ENCODE data around the gene COX7B. TPM values are rescaled to one million over a fixed set of nuclear protein-coding genes. Genes with fewer than 3 reads are reported as not detected.

The COX7B gene
- total RNA-seq, 2 experiments from 2014 or later = 302 to 324 TPM

- H3K4me1 Mint-ChIP-seq (ENCODE audit: low read depth) = peaks cover 9% of the 10 kb centered on the region
- TF ChIP-seq CTCF (IDR thresholded peaks at IDR 0.05) = no peak
- no peak overlapping the region for H3K27ac Mint-ChIP-seq
- ChIA-PET POLR2A (no interaction called here), CTCF (no interaction called here)
- no peaks in the 10 kb centered on the region for H3K27me3 Mint-ChIP-seq
- ATAC-seq = no peak
- H3K4me3 Mint-ChIP-seq = no peak overlapping the region
- peaks cover 1% of the 10 kb centered on the region for H3K9me3 Mint-ChIP-seq
- intact Hi-C loops (cut with micrococcal nuclease) = no loop called here
- no peak for DNase-seq
- H3K36me3 Mint-ChIP-seq (ENCODE audit: low read depth) = peaks cover 2% of the 10 kb centered on the region
Observed at GRCh38 chrX:77925764-77926163, 26.5 kb downstream of the COX7B start.

- no peak for ATAC-seq
- Mint-ChIP-seq H3K9me3 (no peaks in the 10 kb centered on the region), H3K36me3 (ENCODE audit: low read depth) (peaks cover 5% of the 10 kb centered on the region), H3K27ac (no peak overlapping the region), H3K27me3 (no peaks in the 10 kb centered on the region), H3K4me3 (no peak overlapping the region), H3K4me1 (ENCODE audit: low read depth) (peaks cover 2% of the 10 kb centered on the region)
- DNase-seq = no peak
- POLR2A ChIA-PET = no interaction called here
- CTCF ChIA-PET = interaction anchor here (1.2 to 1.7 kb wide), 2 partner anchors 95 to 99 kb away, joined by 4 read pairs; no protein-coding TSS in a partner anchor
- no peak for TF ChIP-seq CTCF (IDR thresholded peaks at IDR 0.05)
- intact Hi-C loops (cut with micrococcal nuclease) = no loop called here
Observed at GRCh38 chrX:77930581-77930980, 31.3 kb downstream of the COX7B start.

- TF ChIP-seq CTCF (IDR thresholded peaks at IDR 0.05) = no peak
- Mint-ChIP-seq H3K4me1 (ENCODE audit: low read depth) (peaks cover 3% of the 10 kb centered on the region), H3K4me3 (no peak overlapping the region), H3K27me3 (no peaks in the 10 kb centered on the region), H3K36me3 (ENCODE audit: low read depth) (peaks cover 2% of the 10 kb centered on the region), H3K9me3 (no peaks in the 10 kb centered on the region), H3K27ac (no peak overlapping the region)
- DNase-seq = no peak
- intact Hi-C loops (cut with micrococcal nuclease) = no loop called here
- ATAC-seq = no peak
- CTCF ChIA-PET = no interaction called here
- POLR2A ChIA-PET = no interaction called here
Observed at GRCh38 chrX:77935886-77936285, 36.6 kb downstream of the COX7B start.

GRCh38 chrX:77936299-77936698 lies 37.0 kb downstream of the COX7B start:
- no peaks in the 10 kb centered on the region for H3K27me3 Mint-ChIP-seq
- peaks cover 2% of the 10 kb centered on the region for H3K36me3 Mint-ChIP-seq (ENCODE audit: low read depth)
- H3K4me1 Mint-ChIP-seq (ENCODE audit: low read depth) = peaks cover 3% of the 10 kb centered on the region
- ChIA-PET POLR2A (no interaction called here), CTCF (no interaction called here)
- ATAC-seq = no peak
- no peak for TF ChIP-seq CTCF (IDR thresholded peaks at IDR 0.05)
- no peak for DNase-seq
- no peaks in the 10 kb centered on the region for H3K9me3 Mint-ChIP-seq
- intact Hi-C loops (cut with micrococcal nuclease) = no loop called here
- no peak overlapping the region for H3K4me3 Mint-ChIP-seq
- H3K27ac Mint-ChIP-seq = no peak overlapping the region

GRCh38 chrX:77937291-77937690 lies 38.0 kb downstream of the COX7B start:
- DNase-seq (no peak), ATAC-seq (no peak)
- Mint-ChIP-seq H3K27ac (no peak overlapping the region), H3K9me3 (no peaks in the 10 kb centered on the region), H3K4me1 (ENCODE audit: low read depth) (peaks cover 6% of the 10 kb centered on the region), H3K4me3 (no peak overlapping the region), H3K27me3 (no peaks in the 10 kb centered on the region), H3K36me3 (ENCODE audit: low read depth) (peaks cover 2% of the 10 kb centered on the region)
- intact Hi-C loops (cut with micrococcal nuclease) = no loop called here
- ChIA-PET POLR2A (no interaction called here), CTCF (no interaction called here)
- no peak for TF ChIP-seq CTCF (IDR thresholded peaks at IDR 0.05)

Data from activated CD8-positive, alpha-beta T cell treated with anti-CD3 and anti-CD28 coated beads for 36 hours (primary cell).